HG03175 (cell line): ENCODE measurements around the gene PEG3.

Experiments
- ATAC-seq: cut with Tn5 transposase; IDR thresholded peaks from one replicate; pipeline ENCODE4 v1.9.1; 2021; ENCODE audit warnings: mild to moderate bottlenecking, moderate library complexity; ENCODE audit not compliant: unreplicated experiment

PEG3 gene

GRCh38 chr19:56811480-56811879 is 29.0 kb downstream of the PEG3 start:
- no peak for ATAC-seq

- no peak for ATAC-seq
Observed at GRCh38 chr19:56810260-56810659, 30.3 kb downstream of the PEG3 start.

GRCh38 chr19:56808717-56809392 is 31.7 kb downstream of the PEG3 start:
- ATAC-seq = no peak

- no peak for ATAC-seq
Observed at GRCh38 chr19:56806639-56807038, 33.9 kb downstream of the PEG3 start.
